G401.6 (cell line): Measurements from ENCODE around the gene PPTC7.
A peak's percentile ranks its signal among the peaks of the same experiment; 100 is the strongest.
"Not testable (repeated sequence)": the region's sequence is repeated elsewhere in the genome, so short reads cannot be mapped to it uniquely, and the experiment has no call there.

ENCODE experiments used
- FAIRE-seq: peaks from 2 replicates; lab custom pipeline; 2012; peaks lifted over from hg19 to GRCh38; lab: Jason Lieb, UNC

Gene PPTC7

GRCh38 chr12:110536834-110537604 is 46.1 kb downstream of the PPTC7 start:
- FAIRE-seq: peak; percentile 44

GRCh38 chr12:110534811-110535210 is 48.3 kb downstream of the PPTC7 start:
- no peak for FAIRE-seq

DNA sequence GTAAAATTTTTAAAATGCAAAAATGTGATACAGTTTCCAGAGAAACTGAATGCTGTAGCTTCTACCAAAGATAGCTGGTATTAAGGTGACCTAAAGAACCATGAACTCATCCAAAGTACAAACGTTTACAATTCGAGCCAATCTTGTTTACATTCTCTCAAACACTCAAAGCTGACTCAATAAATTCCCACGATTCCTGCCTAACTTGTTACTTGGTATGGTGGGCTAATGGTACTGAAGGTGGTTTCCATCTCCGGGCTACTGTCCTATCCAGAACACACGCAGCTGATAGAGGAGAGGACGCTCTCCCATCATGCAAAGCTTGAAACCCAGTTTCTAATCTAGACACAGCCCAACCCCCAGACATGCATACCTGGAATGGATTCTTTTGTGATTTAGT is 49.5 kb downstream of the PPTC7 start:
- no peak for FAIRE-seq

DNA sequence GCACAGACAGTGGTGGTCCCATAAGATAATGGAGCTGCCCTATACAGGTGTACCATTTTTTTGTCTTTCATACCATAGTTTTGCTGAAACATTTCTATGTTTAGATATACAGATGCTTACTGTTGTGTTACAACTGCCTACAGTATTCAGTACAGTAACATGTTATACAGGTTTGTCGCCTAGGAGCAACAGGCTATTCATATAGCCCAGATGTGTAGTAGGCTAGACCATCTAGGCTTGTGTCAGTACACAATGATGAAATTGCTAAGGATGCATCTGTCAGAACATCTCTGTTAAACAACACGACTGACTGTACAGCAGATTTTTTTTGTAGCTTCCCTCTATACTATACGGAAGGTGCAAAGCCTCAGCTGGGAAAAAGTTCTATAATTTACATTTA is 50.5 kb downstream of the PPTC7 start:
- no peak for FAIRE-seq

DNA sequence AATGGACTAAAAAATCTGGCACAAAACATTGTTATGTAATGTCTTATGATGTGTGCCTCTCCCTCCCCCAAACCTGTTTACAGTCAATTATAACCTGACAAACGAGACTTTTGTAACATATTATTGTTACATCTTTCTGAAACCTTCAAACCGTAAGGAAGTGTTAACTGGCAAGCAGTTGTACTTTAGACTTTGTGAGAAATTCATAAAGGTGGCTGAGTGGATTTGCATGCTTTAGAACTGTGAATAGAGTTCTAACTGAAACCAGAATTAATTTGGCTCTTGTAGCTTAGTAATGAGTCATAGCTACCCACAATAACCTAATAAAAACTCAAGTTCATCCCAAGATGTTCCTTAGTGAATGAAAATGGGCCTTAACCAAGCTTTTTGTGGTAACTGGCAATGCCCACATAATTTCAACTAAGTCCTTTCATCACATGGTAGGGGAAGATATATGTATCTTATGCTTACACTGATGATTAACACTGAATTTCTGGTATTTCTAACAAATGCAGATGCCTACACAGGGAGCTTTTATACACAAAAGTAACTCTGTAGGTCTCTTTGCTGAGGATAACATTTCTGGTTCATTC is 51.3 kb downstream of the PPTC7 start:
- no peak for FAIRE-seq

- FAIRE-seq: no peak
Observed at GRCh38 chr12:110530511-110530910, 52.6 kb downstream of the PPTC7 start.

DNA sequence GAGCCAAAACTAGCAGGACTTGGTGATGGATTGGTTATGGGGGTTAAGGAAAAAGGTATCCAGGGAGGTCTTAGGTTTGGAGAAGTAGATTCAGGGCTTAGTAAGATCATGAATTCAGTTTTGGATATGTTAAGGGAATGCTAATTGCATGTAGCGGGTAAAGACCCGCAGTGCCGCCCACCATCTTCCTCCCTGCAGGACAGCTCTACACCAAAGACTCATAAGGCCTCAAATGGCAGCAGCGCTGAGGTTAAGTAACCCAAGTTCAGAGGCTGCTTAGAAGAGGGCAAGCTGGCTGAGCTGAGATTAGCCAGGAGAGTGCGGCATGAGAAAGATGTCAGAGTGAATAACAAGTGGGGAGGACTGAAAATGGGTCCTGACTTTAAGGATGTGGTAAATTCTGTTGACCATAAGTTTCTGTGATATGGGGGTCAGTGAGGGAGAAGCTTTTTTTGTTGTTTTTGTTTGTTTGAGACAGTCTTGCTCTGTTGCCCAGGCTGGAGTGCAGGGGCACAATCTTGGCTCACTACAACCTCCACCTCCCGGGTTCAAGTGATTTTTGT is 54.8 kb downstream of the PPTC7 start:
- no peak for FAIRE-seq

DNA sequence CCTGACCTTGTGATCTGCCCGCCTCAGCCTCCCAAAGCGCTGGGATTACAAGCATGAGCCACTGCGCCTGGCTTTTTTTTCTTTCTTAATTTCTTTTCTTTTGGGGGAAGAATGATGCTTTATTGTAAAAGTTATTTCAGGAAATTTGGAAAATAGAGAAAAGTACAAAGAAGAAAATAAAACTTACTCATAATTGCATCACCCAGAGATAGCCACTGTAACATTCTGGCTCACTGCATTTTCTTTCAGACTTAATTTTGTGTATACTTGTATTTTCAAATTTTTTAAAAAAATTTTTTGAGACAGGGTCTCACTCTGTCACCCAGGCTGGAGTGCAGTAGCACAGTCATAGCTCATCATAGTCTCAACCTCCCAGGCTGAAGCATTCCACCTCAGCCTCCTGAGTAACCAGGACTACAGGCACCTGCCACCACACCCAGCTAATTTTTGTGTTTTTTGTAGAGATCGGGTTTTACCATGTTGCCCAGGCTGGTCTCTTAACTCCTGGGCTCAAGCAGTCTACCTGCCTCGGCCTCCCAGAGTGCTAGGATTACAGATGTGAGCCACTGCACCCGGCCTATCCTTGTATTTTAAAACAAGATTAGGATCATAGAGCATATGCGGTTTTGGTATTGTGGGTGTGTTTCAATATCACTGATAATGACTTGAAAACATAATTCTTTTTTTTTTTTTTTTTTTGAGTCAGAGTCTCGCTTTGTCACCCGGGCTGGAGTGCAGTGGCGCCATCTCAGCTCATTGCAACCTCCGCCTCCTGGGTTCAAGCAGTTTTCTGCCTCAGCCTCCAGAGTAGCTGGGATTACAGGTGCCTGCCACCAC is 62.0 kb downstream of the PPTC7 start:
- not testable (repeated sequence) for FAIRE-seq

DNA sequence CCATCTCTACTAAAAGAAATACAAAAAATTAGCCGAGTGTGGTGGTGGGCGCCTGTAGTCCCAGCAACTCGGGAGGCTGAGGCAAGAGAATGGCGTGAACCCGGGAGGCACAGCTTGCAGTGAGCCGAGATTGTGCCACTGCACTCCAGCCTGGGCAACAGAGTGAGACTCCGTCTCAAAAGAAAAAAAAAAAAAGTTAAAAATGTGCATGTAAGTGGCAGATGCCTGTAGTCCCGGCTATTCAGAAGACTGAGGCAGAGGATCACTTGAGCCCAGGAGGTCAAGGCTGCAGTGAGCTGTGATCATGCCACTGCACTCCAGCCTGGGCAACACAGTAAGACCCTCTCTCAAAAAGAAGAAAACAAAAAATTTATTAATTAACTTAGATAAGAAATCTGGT is 65.1 kb downstream of the PPTC7 start:
- FAIRE-seq: not testable (repeated sequence)

GRCh38 chr12:110516995-110517394 is 66.1 kb downstream of the PPTC7 start:
- no peak for FAIRE-seq

GRCh38 chr12:110514363-110514762 is 68.8 kb downstream of the PPTC7 start:
- FAIRE-seq: no peak

DNA sequence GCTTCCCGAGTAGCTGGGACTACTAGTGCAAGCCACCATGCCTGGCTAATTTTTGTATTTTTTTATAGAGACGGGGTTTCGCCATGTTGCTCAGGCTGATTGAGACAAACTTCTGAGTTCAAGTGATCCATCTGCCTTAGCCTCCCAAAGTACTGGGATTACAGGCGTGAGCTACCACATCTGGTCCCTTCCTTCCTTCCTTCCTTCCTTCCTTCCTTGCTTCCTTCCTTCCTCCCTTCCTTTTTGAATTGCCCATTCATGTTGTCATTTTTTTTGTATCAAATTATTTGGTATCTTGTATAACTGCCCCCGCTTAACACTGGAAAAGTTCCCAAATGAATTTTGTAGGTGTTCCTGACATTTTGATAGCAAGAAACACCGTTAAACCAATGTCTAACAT is 69.3 kb downstream of the PPTC7 start:
- FAIRE-seq: no peak

GRCh38 chr12:110508071-110508586 is 75.0 kb downstream of the PPTC7 start:
- FAIRE-seq: no peak

GRCh38 chr12:110505332-110505731 is 77.8 kb downstream of the PPTC7 start:
- FAIRE-seq: no peak

- FAIRE-seq: no peak
Observed at GRCh38 chr12:110503432-110503831, 79.7 kb downstream of the PPTC7 start.

DNA sequence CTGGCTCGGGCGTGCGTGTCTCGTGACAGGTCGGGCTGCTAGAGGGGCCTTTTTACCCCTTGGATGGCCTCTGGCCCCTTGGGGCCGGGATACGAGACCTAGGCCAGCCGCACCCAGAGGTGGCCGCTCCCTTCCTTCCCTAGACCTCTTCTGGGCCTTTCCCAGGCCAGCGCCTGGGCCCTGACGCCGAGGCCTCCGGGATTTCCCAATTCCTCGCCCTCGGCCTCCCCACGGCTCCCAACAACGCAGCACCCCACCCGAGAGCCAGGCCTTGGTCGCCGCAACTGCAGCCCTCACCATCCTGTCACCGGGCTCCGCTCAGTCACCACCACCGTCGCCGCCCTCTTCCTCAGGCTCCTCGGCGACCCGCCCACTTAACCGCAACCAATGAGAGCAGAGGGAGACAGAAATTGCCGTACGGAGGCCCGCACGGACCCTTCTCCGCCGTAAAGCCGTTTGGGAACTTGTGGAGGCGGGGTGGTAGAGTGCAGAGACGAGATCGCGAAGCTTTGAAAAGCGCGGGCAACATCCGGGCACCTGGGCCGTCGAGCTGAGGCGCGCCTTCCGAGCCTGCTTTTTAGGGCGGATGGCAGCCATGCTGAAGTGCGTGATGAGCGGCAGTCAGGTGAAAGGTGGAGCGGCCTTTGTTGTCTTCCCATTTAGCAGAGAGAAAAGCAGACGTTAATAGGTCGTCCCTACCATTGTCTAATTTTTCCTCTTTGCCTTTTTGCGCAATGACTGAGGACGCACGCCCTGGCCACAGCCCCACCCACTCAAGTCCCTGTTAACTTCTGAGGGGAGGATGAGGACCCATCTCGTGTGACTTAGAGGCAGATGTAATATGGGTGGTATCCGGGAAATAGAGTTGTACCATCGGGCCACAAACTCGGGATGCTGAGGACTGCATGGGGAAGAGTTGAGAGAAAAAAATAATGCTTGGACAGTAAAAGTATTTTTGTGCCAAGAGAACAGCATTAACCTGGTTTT is 81.1 kb downstream of the PPTC7 start, which contains the start of the genes RAD9B and VPS29:
Gene RAD9B (plus strand): TSS at position 580 of the 987 bp plus-strand sequence. CDS start 7 bp downstream, at position 587.
Gene VPS29 (minus strand): TSS at position 360 of the 987 bp plus-strand sequence. CDS start 60 bp downstream, at position 300.
- FAIRE-seq: peak; percentile 93

DNA sequence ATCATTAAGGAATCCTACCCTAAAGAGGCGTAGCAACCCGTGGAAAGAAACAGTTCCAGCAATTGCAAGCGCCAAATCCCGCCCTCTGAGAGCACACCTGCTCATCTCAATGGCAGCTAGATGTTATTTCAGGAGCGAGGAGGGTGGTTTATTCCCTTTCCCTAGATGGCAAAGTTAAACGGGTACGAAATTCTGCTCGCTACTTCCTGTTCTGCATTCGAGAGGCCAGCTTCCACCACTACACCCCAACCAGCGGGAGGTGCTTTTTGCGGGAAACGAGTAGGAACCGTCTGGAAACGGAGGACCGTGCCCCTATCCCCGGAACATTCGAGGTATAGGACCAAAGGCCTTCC is 81.7 kb downstream of the PPTC7 start:
- FAIRE-seq: peak; percentile 69

GRCh38 chr12:110498984-110499706 is 84.0 kb downstream of the PPTC7 start:
- no peak for FAIRE-seq
